Chondrocyte (in vitro differentiated cells): Measurements from ENCODE around the gene HMGXB3. TPM values are rescaled to one million over a fixed set of nuclear protein-coding genes. Genes with fewer than 3 reads are reported as not detected.

Source experiments
- DNase-seq: peaks from one replicate; pipeline ENCODE4 v3.0.0; 2021; ENCODE audit warnings: mixed read lengths, low spot score
- H3K27ac Mint-ChIP-seq: one replicate; pipeline ENCODE4 v1.8.0; 2021; ENCODE audit warnings: mild to moderate bottlenecking, moderate library complexity, mixed read lengths; ENCODE audit not compliant: unreplicated experiment
- H3K27me3 Mint-ChIP-seq: 2 replicates; pipeline ENCODE4 v1.8.0; 2021; ENCODE audit warnings: low read depth, mixed read lengths
- H3K36me3 Mint-ChIP-seq: 2 replicates; pipeline ENCODE4 v1.8.0; 2021; ENCODE audit warnings: low read depth, mixed read lengths
- H3K4me1 Mint-ChIP-seq: 2 replicates; pipeline ENCODE4 v1.8.0; 2021; ENCODE audit warnings: low read depth, mild to moderate bottlenecking, mixed read lengths
- H3K4me3 Mint-ChIP-seq: one replicate; pipeline ENCODE4 v1.8.0; 2021; ENCODE audit warnings: mild to moderate bottlenecking, moderate library complexity, mixed read lengths; ENCODE audit not compliant: unreplicated experiment
- H3K9me3 Mint-ChIP-seq: 2 replicates; pipeline ENCODE4 v1.8.0; 2021; ENCODE audit warnings: low read depth, mixed read lengths
- CTCF ChIP-seq: fragments of 200-600 bp; sonication (generic); IDR thresholded peaks from 2 replicates; pipeline ENCODE4 v1.5.0; 2021; ENCODE audit warnings: antibody characterized with exemption, mild to moderate bottlenecking, moderate library complexity
- total RNA-seq: library from RNA; stranded (reverse); gene quantifications from 3 replicates; pipeline ENCODE4 v1.2.1, GENCODE V29; 2021

HMGXB3 gene
- total RNA-seq, 1 donor from 2014 or later, result 44.2 TPM

GRCh38 chr5:150066901-150067396 is 66.4 kb downstream of the HMGXB3 start:
- H3K9me3 Mint-ChIP-seq, result no peaks in the 10 kb centered on the region
- TF ChIP-seq CTCF, result no peak
- no peaks in the 10 kb centered on the region for H3K27me3 Mint-ChIP-seq
- H3K4me1 Mint-ChIP-seq, result peaks cover 42% of the 10 kb centered on the region
- peak; percentile 42 for DNase-seq
- no peak overlapping the region for H3K4me3 Mint-ChIP-seq
- no peaks in the 10 kb centered on the region for H3K36me3 Mint-ChIP-seq
- H3K27ac Mint-ChIP-seq, result peak overlapping the region; percentile 82

GRCh38 chr5:150067405-150067960 is 66.9 kb downstream of the HMGXB3 start:
- Mint-ChIP-seq H3K4me1 (peaks cover 42% of the 10 kb centered on the region), H3K27ac (no peak overlapping the region)

GRCh38 chr5:150068071-150068470 is 67.5 kb downstream of the HMGXB3 start:
- H3K36me3 Mint-ChIP-seq, result peaks cover 3% of the 10 kb centered on the region
- no peak overlapping the region for H3K4me3 Mint-ChIP-seq
- peaks cover 42% of the 10 kb centered on the region for H3K4me1 Mint-ChIP-seq
- no peak for TF ChIP-seq CTCF
- H3K27me3 Mint-ChIP-seq, result no peaks in the 10 kb centered on the region
- DNase-seq, result no peak
- no peak overlapping the region for H3K27ac Mint-ChIP-seq
- peaks cover 4% of the 10 kb centered on the region for H3K9me3 Mint-ChIP-seq

More at GRCh38 chr5:150067405-150067960, 66.9 kb downstream of the HMGXB3 start:
- TF ChIP-seq CTCF, result no peak
- Mint-ChIP-seq H3K27me3 (no peaks in the 10 kb centered on the region), H3K4me3 (no peak overlapping the region), H3K36me3 (no peaks in the 10 kb centered on the region), H3K9me3 (no peaks in the 10 kb centered on the region)
- DNase-seq, result no peak

GRCh38 chr5:150068472-150068871 is 67.9 kb downstream of the HMGXB3 start:
- Mint-ChIP-seq H3K9me3 (peaks cover 4% of the 10 kb centered on the region), H3K36me3 (peaks cover 3% of the 10 kb centered on the region), H3K27ac (no peak overlapping the region), H3K27me3 (no peaks in the 10 kb centered on the region), H3K4me3 (no peak overlapping the region), H3K4me1 (peaks cover 42% of the 10 kb centered on the region)
- DNase-seq, result no peak
- TF ChIP-seq CTCF, result no peak

GRCh38 chr5:150068961-150069645 is 68.6 kb downstream of the HMGXB3 start:
- H3K4me1 Mint-ChIP-seq, result peaks cover 40% of the 10 kb centered on the region
- TF ChIP-seq CTCF, result no peak
- peaks cover 4% of the 10 kb centered on the region for H3K9me3 Mint-ChIP-seq
- no peaks in the 10 kb centered on the region for H3K27me3 Mint-ChIP-seq
- H3K27ac Mint-ChIP-seq, result no peak overlapping the region
- peaks cover 3% of the 10 kb centered on the region for H3K36me3 Mint-ChIP-seq
- no peak overlapping the region for H3K4me3 Mint-ChIP-seq
- no peak for DNase-seq
